ENCODE data around the gene EHMT1. TPM values are rescaled to one million over a fixed set of nuclear protein-coding genes. Genes with fewer than 3 reads are reported as not detected.
A peak's percentile ranks its signal among the peaks of the same experiment; 100 is the strongest.

The EHMT1 gene
- total and polyA plus RNA-seq, 9 of the 15 experiments (the other 6 are each of a cell fraction or from before 2014, with no cell fraction given) = 2.2 to 76.0 (median 36.4) TPM

GRCh38 chr9:137578518-137579258, 40.1 kb upstream of the EHMT1 start, which contains the start of gene DPH7 (continued):
- no peak for TF ChIP-seq GTF2B (IDR thresholded peaks at IDR 0.05; ENCODE audit: extremely low read depth, insufficient read length)
- no peak; the same call in 1 of the 2 replicates for TF ChIP-seq FOSL1 (tag; conservative IDR thresholded peaks at IDR 0.05)
- TF ChIP-seq NR2C2 (CRISPR knock-in tag; IDR thresholded peaks at IDR 0.05) = peak; percentile 100
- TF ChIP-seq NR2C2 (tag; IDR thresholded peaks at IDR 0.05) = peak; percentile 100
- TF ChIP-seq NFIC (IDR thresholded peaks at IDR 0.05) = peak; percentile 25; the same call in 1 of the 2 replicates
- peak; percentile 66 for TF ChIP-seq U2AF1 (optimal IDR thresholded peaks at IDR 0.05; ENCODE audit: low read depth, low read length)
- TF ChIP-seq POLR2B (IDR thresholded peaks at IDR 0.05; ENCODE audit: low read depth, partially characterized antibody) = peak; percentile 58
- no peak for TF ChIP-seq SIRT6 (IDR thresholded peaks at IDR 0.05; ENCODE audit: low read depth, low read length)
- peak; percentile 52; the same call in 1 of the 2 replicates for TF ChIP-seq MGA (IDR thresholded peaks at IDR 0.05)
- TF ChIP-seq NR0B1 (IDR thresholded peaks at IDR 0.05; ENCODE audit: partially characterized antibody) = no peak
- no peak for TF ChIP-seq ZNF324 (CRISPR knock-in tag; IDR thresholded peaks at IDR 0.05)
- TF ChIP-seq DNMT1 (IDR thresholded peaks at IDR 0.05) = no peak
- no peak for TF ChIP-seq MITF (IDR thresholded peaks at IDR 0.05)
